ENCODE results near the gene ZFYVE26. TPM values are rescaled to one million over a fixed set of nuclear protein-coding genes. Genes with fewer than 3 reads are reported as not detected.
"Not testable (repeated sequence)": the region's sequence is repeated elsewhere in the genome, so short reads cannot be mapped to it uniquely, and the experiment has no call there.

The ZFYVE26 gene
- polyA plus RNA-seq, 1 donor = 21.1 TPM

- no peak for DNase-seq
Observed at GRCh38 chr14:67757175-67757574, 59.2 kb downstream of the ZFYVE26 start.

- DNase-seq = no peak
Observed at GRCh38 chr14:67756496-67756895, 59.9 kb downstream of the ZFYVE26 start.

- DNase-seq = no peak
Observed at GRCh38 chr14:67749341-67750084, 66.9 kb downstream of the ZFYVE26 start.

- no peak for DNase-seq
Observed at GRCh38 chr14:67748312-67748711, 68.1 kb downstream of the ZFYVE26 start.

GRCh38 chr14:67746927-67747326, 69.5 kb downstream of the ZFYVE26 start:
- no peak for DNase-seq

GRCh38 chr14:67744046-67744445, 72.3 kb downstream of the ZFYVE26 start:
- no peak for DNase-seq

- no peak for DNase-seq
Observed at GRCh38 chr14:67738740-67739504, 77.5 kb downstream of the ZFYVE26 start.

- no peak for DNase-seq
Observed at GRCh38 chr14:67736771-67737170, 79.6 kb downstream of the ZFYVE26 start.

GRCh38 chr14:67735336-67736147, 80.8 kb downstream of the ZFYVE26 start:
- DNase-seq = no peak

- DNase-seq = no peak
Observed at GRCh38 chr14:67734675-67735074, 81.7 kb downstream of the ZFYVE26 start.

- DNase-seq = peak; percentile 25
Observed at GRCh38 chr14:67733616-67734015, 82.8 kb downstream of the ZFYVE26 start.

- no peak for DNase-seq
Observed at GRCh38 chr14:67729072-67729885, 87.1 kb downstream of the ZFYVE26 start.

GRCh38 chr14:67728258-67728657, 88.1 kb downstream of the ZFYVE26 start:
- no peak for DNase-seq

GRCh38 chr14:67727361-67727760, 89.0 kb downstream of the ZFYVE26 start:
- DNase-seq = no peak

- DNase-seq = no peak
Observed at GRCh38 chr14:67725171-67725570, 91.2 kb downstream of the ZFYVE26 start.

GRCh38 chr14:67722293-67722692, 94.1 kb downstream of the ZFYVE26 start:
- no peak for DNase-seq

GRCh38 chr14:67721875-67722274, 94.5 kb downstream of the ZFYVE26 start:
- DNase-seq = no peak

GRCh38 chr14:67719866-67720265, 96.5 kb downstream of the ZFYVE26 start:
- no peak for DNase-seq

- not testable (repeated sequence) for DNase-seq
Observed at GRCh38 chr14:67719385-67719784, 97.0 kb downstream of the ZFYVE26 start.

GRCh38 chr14:67718265-67718664, 98.1 kb downstream of the ZFYVE26 start:
- DNase-seq = no peak

- DNase-seq = no peak
Observed at GRCh38 chr14:67717048-67717447, 99.3 kb downstream of the ZFYVE26 start.

GRCh38 chr14:67710209-67710608, 106.2 kb downstream of the ZFYVE26 start:
- no peak for DNase-seq
